Measurements from ENCODE around the gene MAP7D1.
"Not testable (repeated sequence)": the region's sequence is repeated elsewhere in the genome, so short reads cannot be mapped to it uniquely, and the experiment has no call there.

MAP7D1 gene

GRCh38 chr1:36172017-36172747 lies 16.2 kb downstream of the MAP7D1 start:
- DNase-seq = no peak

DNA sequence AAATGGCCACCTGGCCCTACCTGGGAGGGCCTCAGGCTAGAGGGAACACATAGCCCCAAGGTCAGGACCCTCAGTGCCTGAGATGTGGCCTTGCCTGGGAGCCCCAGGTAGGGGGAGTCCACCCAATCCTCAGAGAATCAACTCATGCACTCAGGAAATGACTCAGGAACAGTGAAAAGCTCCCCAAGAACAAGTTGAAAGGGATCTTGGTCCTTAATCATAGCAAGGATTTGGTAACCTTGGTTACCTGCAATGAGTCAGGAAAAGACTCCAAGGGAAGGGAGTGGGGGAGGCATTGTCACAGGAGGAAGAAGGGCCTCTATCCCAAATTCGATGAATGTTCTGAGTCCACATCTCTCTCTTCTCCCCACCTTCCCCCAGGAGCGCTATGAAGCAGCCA lies 17.0 kb downstream of the MAP7D1 start:
- DNase-seq = no peak

GRCh38 chr1:36174713-36175112 lies 18.8 kb downstream of the MAP7D1 start:
- no peak for DNase-seq

GRCh38 chr1:36175137-36176095 lies 19.5 kb downstream of the MAP7D1 start:
- no peak for DNase-seq

GRCh38 chr1:36176106-36176949 lies 20.4 kb downstream of the MAP7D1 start:
- no peak for DNase-seq

GRCh38 chr1:36177589-36178431 lies 21.9 kb downstream of the MAP7D1 start:
- no peak for DNase-seq

- no peak for DNase-seq
Observed at GRCh38 chr1:36178471-36179219, 22.7 kb downstream of the MAP7D1 start.

DNA sequence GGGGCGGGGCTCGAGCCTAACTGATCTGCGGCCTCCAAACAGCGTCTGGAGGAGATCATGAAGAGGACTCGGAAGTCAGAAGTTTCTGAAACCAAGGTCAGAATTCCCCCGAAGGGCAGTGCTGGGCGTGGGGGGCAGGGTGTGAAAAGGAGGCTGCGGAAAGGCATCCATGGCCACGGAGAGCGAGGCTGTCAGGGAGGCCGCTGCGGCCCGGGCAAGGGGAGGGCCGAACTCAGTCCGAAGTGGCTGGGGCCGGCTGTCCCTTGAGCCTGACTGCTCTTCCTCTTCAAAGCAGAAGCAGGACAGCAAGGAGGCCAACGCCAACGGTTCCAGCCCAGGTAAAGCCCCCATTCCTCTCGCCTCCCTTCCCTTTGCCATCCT lies 23.2 kb downstream of the MAP7D1 start:
- DNase-seq = no peak

GRCh38 chr1:36182734-36183133 lies 26.8 kb downstream of the MAP7D1 start:
- no peak for DNase-seq

DNA sequence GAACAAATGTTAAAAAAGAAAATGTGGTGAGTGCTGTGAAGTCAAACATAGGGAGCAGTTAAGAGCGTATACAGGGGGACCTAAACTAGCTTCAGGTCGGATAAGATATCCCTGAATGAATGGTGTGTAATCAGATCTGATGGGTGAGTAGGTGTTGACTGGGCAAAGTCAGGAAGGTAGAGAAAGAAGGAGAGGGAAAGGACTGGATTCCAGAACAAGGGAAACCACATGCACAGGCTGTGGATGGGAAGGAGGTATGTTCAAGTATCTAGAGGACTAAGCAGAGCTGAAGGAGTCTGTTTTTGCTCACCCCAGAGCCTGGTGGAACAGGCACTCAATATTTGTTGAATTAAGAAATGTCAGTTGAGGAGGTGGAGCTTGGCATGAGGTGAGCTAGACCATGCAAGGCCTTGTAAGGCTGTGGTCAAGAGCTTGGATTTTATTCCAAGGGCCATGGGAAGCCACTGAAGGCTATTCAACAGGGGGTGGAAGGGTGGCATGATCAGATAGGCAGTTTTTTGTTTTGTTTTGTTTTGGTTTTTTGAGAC lies 27.4 kb downstream of the MAP7D1 start:
- no peak for DNase-seq

DNA sequence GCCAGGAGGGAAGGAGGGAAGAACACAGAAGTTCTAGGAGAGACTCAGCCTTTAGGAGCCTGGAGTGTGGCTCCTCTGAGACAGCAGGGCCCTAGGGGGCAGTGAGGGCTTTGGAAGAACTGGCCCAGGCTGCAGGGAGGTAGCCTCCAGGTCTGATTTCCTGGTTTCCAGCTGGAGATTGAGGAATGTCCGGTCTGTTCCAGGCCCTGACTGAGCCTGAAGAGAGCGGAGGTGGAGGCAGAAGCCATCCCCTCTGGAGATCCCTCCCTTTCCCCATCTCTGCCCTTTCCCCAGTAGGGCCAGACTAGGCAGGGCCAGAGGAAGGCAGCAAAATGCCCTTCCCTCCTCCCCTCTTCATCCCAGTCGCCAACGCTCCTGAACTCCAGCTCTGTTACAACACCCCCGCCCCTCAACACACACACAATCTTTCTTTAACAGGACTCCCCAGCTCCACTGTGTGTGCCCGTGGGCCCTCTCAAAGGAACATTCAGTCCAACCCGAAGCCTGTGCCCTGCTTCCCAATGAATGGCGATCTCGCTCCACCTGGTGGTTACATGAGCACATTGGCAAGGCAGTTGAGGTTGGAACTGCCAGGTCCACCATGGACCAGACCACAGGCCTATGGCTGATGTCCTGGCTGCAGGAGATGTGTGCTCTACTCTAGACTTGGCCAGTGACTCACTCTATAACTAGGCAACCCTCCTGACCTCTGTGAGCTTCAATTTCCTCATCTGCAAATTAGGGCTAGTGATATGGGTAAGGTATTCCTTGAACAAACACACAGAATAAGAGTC lies 32.0 kb downstream of the MAP7D1 start:
- DNase-seq = peak; percentile 67

GRCh38 chr1:36196805-36197204 lies 40.8 kb downstream of the MAP7D1 start:
- not testable (repeated sequence) for DNase-seq

DNA sequence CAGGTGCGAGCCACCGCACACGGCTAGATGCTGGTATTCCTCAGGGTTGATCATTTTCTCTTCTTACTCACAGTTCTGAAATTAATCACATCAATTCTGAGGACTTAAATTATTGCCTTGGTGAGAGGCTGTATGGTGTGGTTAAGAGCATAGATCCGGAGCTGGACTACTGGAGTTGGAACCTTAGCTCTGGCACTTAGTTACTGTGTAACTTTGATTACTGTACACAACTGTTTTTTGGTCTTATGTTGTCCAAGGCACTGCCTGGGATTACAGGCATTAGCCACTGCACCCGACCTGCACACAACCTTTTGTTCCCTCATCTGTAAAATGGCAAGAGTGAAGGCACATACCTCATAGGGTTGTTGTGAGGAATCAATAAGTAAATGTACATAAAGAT lies 42.7 kb downstream of the MAP7D1 start:
- DNase-seq = no peak

DNA sequence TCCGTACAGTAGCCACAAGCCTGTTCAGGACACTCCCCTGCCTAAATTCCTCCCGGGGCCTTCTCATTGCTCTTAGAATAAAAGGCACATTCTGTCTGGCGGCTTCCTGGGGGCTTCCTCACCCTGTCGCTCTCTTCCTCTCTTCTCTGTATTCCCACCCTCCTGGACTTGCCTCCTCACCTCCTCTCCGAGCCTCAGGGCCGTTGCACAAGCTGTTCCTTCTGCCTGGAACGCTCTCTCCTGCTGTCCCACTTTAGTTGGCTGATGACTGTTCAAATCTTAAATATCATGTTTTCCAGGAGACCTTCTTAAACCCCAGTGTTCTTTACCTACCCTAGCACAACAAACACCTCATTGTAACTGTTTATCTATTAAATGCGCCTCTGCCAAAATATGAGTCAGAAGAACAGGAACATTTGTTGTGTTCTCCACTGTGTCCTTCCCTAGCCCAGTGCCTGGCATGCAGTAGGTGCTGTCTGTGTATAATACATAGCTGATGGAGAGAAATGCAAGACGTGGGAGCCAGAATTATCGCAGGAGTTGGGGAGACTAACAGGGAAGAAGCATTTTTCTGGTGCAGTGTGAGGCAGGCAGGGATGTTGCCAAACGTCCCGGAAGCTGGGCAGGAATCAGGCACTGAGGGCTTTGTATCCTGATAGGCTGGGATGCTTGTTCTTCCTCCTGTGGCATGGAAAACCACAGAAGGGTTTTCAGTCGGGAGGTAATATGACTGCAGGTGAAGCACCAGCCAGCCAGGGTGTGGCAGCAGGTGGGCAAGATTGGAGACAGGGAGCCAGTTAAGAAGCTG lies 44.2 kb downstream of the MAP7D1 start:
- DNase-seq = no peak

GRCh38 chr1:36203027-36203553 lies 47.1 kb downstream of the MAP7D1 start:
- DNase-seq = no peak

- peak; percentile 48 for DNase-seq
Observed at GRCh38 chr1:36203554-36204346, 47.8 kb downstream of the MAP7D1 start.

DNA sequence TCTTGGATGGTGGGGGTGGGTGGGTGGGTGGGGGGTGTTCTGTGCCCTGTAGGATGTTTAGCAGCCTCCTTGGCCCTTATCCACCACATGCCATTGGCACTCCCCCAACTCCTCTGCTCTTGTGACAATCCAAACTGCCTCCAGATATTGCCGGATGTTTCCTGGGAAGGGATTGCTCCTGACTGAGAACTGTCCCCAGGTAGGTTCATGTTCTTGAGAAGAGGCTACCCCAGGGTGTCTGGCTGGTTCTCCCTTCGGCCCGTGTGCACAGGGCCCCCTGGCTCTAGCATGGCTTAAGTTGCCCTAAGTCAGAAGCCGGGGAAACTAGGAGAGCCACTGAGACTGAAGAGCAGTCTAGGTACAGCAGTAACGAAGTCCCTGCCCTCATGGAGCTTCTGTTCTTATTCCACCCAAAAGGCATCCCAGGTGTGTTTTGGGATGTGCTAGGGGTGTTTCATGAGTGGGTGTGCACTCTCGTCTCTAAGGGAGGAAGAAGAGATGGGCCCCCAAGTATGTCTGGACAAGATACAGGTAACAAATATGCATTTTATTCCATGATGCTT lies 48.5 kb downstream of the MAP7D1 start:
- no peak for DNase-seq

GRCh38 chr1:36206323-36206858 lies 50.4 kb downstream of the MAP7D1 start:
- no peak for DNase-seq

Data from NCI-H2171 (cell line).